GM12875 (cell line): ENCODE results near the gene DEAF1.

ENCODE experiments used
- H3K4me3 ChIP-seq: one replicate; pipeline ENCODE4 v1.5.1; 2011; ENCODE audit warnings: low read depth, low read length, control low read depth
- CTCF ChIP-seq: IDR thresholded peaks from 2 replicates; pipeline ENCODE4 v1.5.1; 2011; ENCODE audit warnings: low read depth, mild to moderate bottlenecking, control low read depth, inconsistent platforms, low read length, moderate library complexity, borderline replicate concordance; ENCODE audit not compliant: insufficient read depth

Gene DEAF1

GRCh38 chr11:728901-729491, 34.0 kb upstream of the DEAF1 start:
- H3K4me3 ChIP-seq = no peak overlapping the region
- no peak for TF ChIP-seq CTCF

DNA sequence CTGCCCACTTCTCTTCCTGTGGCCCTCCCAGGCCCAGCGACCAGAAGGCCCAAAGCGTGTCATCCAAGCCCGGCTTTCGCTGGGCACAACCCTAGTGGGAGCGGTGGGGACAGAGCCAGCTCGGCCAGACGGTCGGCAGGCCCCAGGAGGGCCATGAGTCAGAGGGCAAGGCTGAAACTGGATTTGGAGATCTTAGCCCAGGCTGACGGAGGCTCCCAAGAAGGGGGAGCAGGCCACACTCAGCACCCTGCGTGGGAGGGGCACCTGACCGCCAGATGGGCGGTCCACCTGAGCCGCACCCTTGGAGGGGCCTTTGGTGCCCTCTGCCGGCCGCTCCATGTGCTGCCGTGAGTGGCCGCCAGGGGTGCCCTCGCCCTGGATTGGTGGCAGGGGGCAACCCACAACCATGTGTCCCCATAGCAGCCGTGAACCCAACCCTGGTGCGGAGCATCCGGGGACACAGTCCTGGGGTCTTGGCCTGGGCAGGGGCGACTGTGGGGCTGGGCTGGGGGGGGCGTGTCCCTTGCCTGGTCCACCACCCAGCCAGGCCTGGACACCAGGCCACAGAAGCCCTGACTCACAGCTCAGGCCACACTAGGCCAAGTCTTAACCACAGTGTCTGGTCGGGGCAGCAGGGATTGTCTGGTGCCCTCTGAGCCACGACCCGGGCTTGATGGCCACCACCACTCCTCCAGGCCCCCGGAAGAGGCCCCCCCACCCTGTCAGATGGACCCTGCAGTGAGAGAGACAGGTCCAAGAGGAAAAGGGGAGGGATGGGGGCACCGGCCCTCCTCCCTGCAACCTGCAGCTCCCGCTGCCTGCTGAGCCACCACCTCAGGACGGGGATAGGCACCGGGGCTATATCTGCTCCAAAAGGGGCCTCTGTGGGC, 33.1 kb upstream of the DEAF1 start:
- TF ChIP-seq CTCF = peak; percentile 100
- no peak overlapping the region for H3K4me3 ChIP-seq

DNA sequence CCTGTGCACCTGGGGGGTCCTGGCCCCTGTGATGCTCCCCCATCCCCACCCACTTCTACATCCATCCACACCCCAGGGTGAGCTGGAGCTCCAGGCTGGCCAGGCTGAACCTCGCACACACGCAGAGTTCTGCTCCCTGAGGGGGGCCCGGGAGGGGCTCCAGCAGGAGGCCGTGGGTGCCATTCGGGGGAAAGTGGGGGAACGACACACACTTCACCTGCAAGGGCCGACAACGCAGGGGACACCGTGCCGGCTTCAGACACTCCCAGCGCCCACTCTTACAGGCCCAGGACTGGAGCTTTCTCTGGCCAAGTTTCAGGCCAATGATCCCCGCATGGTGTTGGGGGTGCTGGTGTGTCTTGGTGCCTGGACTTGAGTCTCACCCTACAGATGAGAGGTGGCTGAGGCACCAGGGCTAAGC, 32.3 kb upstream of the DEAF1 start:
- no peak overlapping the region for H3K4me3 ChIP-seq
- TF ChIP-seq CTCF = no peak

DNA sequence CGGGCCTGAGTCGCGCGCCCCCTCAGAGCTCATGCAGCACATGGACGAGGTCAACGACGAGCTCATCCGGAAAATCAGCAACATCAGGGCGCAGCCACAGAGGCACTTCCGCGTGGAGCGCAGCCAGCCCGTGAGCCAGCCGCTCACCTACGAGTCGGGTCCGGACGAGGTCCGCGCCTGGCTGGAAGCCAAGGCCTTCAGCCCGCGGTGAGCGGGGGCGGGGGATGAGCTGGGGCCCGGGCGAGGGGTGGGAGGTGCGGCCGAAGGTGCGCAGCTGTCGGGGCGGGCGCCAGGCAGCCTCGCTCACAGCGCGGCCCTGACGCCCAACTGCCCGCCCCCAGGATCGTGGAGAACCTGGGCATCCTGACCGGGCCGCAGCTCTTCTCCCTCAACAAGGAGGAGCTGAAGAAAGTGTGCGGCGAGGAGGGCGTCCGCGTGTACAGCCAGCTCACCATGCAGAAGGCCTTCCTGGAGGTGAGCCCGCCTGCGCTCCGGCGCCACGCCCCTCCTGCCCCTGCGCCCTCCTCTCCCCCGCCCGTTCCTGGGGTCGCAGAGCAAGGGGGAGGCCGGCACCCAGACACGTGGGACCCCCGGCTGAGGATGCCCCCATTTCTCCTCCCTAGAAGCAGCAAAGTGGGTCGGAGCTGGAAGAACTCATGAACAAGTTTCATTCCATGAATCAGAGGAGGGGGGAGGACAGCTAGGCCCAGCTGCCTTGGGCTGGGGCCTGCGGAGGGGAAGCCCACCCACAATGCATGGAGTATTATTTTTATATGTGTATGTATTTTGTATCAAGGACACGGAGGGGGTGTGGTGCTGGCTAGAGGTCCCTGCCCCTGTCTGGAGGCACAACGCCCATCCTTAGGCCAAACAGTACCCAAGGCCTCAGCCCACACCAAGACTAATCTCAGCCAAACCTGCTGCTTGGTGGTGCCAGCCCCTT, 31.5 kb upstream of the DEAF1 start:
- H3K4me3 ChIP-seq = peak overlapping the region; percentile 21
- no peak for TF ChIP-seq CTCF

- peak overlapping the region; percentile 2 for H3K4me3 ChIP-seq
- no peak for TF ChIP-seq CTCF
Observed at GRCh38 chr11:725624-726202, 30.7 kb upstream of the DEAF1 start.

DNA sequence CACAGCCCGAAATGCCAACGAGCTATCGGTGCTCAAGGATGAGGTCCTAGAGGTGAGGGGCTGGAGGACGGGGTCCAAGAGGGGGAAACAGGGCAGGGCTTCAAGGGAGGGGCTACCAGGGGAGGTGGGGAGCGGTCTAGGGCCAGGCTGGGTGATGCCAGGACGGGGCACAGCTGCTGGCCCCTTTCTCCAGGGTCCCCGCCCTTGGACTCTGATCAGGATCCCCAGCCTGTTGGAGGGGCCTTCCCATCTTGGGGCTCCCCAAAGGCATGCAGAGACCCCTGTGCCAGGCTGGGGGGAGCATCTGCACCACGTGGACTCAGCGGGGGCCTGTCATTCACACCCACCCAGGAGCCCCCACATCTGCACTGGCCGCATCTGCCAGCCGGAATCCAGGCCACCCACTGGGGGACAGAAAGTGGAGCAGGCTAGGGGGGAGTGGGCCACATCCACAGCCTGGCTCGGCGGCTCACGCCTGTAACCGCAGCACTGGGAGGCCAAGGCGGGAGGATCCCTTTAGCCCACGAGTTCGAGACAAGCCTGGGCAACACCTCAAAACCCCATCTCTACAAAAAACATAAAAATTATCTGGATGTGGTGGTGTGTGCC, 29.9 kb upstream of the DEAF1 start:
- H3K4me3 ChIP-seq = no peak overlapping the region

More for the DNA sequence above, 29.9 kb upstream of the DEAF1 start:
- no peak for TF ChIP-seq CTCF
